Measurements from ENCODE around the gene HOXD9. TPM values are rescaled to one million over a fixed set of nuclear protein-coding genes. Genes with fewer than 3 reads are reported as not detected.

The HOXD9 gene
- polyA plus RNA-seq, 1 of the 3 experiments (the other 2 are of a cell fraction): 4.8 TPM

DNA sequence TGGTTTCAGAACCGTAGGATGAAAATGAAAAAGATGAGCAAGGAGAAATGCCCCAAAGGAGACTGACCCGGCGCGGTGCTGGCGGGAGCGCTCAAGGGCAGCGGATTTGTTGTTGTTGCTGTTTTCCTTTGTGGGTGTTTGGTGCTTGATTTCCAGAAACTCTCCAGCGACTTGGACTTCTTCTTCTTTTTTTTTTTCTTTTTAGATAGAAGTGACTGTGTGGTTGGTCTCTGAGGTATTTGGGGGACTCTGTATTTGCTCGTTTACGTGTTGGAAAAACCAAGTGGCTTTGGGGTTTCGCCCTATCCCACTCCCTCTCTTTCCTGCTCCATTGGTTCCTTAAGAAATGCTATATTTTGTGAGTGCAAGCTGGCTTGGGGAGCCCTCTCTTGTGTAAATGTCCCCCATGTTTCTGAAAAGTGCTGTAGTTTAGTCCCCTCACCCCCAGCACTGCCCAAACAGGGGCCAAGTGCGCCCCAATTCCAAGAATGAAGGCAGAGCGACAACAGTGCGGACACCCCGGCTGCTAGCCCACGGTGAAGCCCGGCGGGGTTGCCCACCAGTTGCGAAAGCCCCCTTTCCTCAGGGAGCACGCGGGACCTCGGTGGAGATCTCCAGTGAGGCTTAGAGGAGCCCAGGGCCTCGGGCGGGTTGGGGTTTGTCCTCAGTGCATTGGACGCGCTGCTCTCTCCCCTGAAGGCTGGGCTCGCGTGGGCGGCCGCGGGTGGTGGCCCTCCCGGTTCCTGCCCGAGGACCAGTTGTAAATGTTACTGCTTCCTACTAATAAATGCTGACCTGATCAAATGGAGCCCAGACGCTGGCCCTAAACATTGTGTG is 1.8 kb downstream of the HOXD9 start (continued):
- TF ChIP-seq EP300 (IDR thresholded peaks at IDR 0.05; ENCODE audit: borderline replicate concordance in 1 of 2, low read depth in 1 of 2, low read length in 1 of 2) (no peak), JUND (IDR thresholded peaks at IDR 0.05) (no peak), TEAD4 (IDR thresholded peaks at IDR 0.05; ENCODE audit: borderline replicate concordance, insufficient read depth) (no peak), FOXM1 (IDR thresholded peaks at IDR 0.05; ENCODE audit: low read depth) (no peak)
- TF ChIP-seq, protein P1, sequence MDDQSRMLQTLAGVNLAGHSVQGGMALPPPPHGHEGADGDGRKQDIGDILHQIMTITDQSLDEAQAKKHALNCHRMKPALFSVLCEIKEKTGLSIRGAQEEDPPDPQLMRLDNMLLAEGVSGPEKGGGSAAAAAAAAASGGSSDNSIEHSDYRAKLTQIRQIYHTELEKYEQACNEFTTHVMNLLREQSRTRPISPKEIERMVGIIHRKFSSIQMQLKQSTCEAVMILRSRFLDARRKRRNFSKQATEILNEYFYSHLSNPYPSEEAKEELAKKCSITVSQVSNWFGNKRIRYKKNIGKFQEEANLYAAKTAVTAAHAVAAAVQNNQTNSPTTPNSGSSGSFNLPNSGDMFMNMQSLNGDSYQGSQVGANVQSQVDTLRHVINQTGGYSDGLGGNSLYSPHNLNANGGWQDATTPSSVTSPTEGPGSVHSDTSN (IDR thresholded peaks at IDR 0.05): no peak

DNA sequence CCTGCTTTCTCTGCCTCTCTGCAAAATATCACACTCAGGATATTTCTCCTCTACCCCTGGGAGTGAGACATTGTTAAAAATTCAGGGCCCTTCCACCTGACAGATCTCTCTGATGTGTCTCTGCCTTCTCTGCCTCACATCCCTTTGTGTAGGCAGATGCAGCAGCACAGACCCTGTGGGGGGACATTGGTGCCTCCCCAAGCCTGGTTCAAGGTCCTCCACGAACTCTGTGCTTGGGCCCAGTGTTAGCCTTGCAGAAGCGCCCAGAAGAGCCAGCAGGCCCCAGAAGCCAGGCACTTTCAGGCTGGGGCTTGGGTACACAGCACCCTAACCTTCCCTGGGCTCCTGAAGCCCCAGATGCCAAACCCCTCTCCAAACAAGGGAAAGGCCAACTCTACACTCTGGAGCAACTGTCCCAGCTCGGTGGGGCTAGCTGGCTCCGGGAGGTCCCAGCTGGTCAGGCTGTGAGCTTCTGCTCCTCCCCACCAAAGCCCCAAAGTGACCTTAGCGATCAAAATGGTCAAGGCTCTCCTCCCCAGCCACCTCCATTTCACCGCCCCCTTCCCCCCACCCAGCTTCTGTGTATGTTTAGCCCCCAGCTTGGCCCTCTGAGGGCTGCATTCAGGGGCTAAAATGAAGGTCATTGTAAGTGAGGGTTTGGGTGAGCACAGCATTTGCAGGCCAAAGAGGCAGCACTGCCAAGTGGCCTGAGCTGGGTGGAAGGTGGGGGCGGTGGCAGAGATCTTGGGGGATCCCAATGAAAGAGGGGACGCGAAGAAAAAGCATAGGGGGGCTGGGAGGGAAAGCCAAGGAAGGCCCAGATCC is 2.6 kb downstream of the HOXD9 start:
- Histone ChIP-seq H3K4me1 (ENCODE audit: control insufficient read depth in 1 of 2, insufficient read depth in 2 of 2, low read depth in 1 of 2, low read length in 1 of 2) (peaks cover 4 to 21% of the 10 kb centered on the region in 2 experiments; a peak in 3 of 4 replicates), H3K79me2 (ENCODE audit: insufficient read depth) (no peaks in the 10 kb centered on the region), H3K4me2 (no peak overlapping the region), H2AFZ (ENCODE audit: low read depth) (no peak overlapping the region), H3K9me2 (no peaks in the 10 kb centered on the region), H3K9ac (no peak overlapping the region), H3K27ac (ENCODE audit: low read depth in 2 of 2, low read length in 1 of 2) (no peak overlapping the region), H3K27me3 (ENCODE audit: insufficient read depth) (no peaks in the 10 kb centered on the region; the same call in 1 of the 2 replicates), H4K20me1 (ENCODE audit: insufficient read depth) (no peaks in the 10 kb centered on the region), H3K36me3 (replicated peaks in 1 of 2; ENCODE audit: control insufficient read depth in 1 of 2, insufficient read depth in 2 of 2, low read length in 1 of 2) (no peaks in the 10 kb centered on the region), H3K9me3 (no peaks in the 10 kb centered on the region), H3K4me3 (ENCODE audit: low read depth in 2 of 2, low read length in 1 of 2) (no peak overlapping the region), H3F3A (replicated peaks; ENCODE audit: insufficient read depth) (peaks cover 3% of the 10 kb centered on the region)
- POLR2A ChIA-PET: interaction anchor here (0.6 to 4.1 kb wide), 2 partner anchors 513 to 831 kb away, joined by 3 to 19 read pairs; no protein-coding TSS in a partner anchor
- 94% methylated on average over 7 of the region's 9 CpGs for WGBS (ENCODE audit: low lambda C conversion rate)
- TF ChIP-seq IRF3 (IDR thresholded peaks at IDR 0.05; ENCODE audit: low read depth, low read length): no peak
- TF ChIP-seq MXI1 (IDR thresholded peaks at IDR 0.05; ENCODE audit: low read depth, low read length): no peak
- TF ChIP-seq YY1 (IDR thresholded peaks at IDR 0.05; ENCODE audit: low read depth): no peak
- TF ChIP-seq, protein P2, sequence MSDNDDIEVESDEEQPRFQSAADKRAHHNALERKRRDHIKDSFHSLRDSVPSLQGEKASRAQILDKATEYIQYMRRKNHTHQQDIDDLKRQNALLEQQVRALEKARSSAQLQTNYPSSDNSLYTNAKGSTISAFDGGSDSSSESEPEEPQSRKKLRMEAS (IDR thresholded peaks at IDR 0.05; ENCODE audit: low read depth): no peak
- no peak for TF ChIP-seq POLR2AphosphoS5 (IDR thresholded peaks at IDR 0.05; ENCODE audit: low read depth, low read length)
- TF ChIP-seq NRF1 (IDR thresholded peaks at IDR 0.05; ENCODE audit: low read depth, low read length): no peak
- TF ChIP-seq NFIC (IDR thresholded peaks at IDR 0.05; ENCODE audit: borderline replicate concordance): no peak
- TF ChIP-seq RCOR1 (IDR thresholded peaks at IDR 0.05; ENCODE audit: low read length): no peak
- TF ChIP-seq EP300 (IDR thresholded peaks at IDR 0.05; ENCODE audit: borderline replicate concordance in 1 of 2, low read depth in 1 of 2, low read length in 1 of 2): no peak
- TF ChIP-seq TEAD4 (IDR thresholded peaks at IDR 0.05; ENCODE audit: borderline replicate concordance, insufficient read depth): no peak
- TF ChIP-seq FOXJ3 (CRISPR knock-in tag; IDR thresholded peaks at IDR 0.05): no peak
- no peak for TF ChIP-seq TCF12 (IDR thresholded peaks at IDR 0.05)
- no peak for TF ChIP-seq SMC3 (IDR thresholded peaks at IDR 0.05; ENCODE audit: low read depth, low read length)
- no peak for TF ChIP-seq MEF2A (IDR thresholded peaks at IDR 0.05; ENCODE audit: borderline replicate concordance, low read depth)
- no peak for TF ChIP-seq RXRA (IDR thresholded peaks at IDR 0.05; ENCODE audit: borderline replicate concordance, low read depth)
- TF ChIP-seq JUND (IDR thresholded peaks at IDR 0.05): no peak
- TF ChIP-seq ELF1 (IDR thresholded peaks at IDR 0.05): no peak
- TF ChIP-seq, protein P1 (IDR thresholded peaks at IDR 0.05): no peak
- TF ChIP-seq, protein P3, sequence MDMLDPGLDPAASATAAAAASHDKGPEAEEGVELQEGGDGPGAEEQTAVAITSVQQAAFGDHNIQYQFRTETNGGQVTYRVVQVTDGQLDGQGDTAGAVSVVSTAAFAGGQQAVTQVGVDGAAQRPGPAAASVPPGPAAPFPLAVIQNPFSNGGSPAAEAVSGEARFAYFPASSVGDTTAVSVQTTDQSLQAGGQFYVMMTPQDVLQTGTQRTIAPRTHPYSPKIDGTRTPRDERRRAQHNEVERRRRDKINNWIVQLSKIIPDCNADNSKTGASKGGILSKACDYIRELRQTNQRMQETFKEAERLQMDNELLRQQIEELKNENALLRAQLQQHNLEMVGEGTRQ (IDR thresholded peaks at IDR 0.05; ENCODE audit: borderline replicate concordance, low read depth, low read length): no peak
- TF ChIP-seq, protein P4, sequence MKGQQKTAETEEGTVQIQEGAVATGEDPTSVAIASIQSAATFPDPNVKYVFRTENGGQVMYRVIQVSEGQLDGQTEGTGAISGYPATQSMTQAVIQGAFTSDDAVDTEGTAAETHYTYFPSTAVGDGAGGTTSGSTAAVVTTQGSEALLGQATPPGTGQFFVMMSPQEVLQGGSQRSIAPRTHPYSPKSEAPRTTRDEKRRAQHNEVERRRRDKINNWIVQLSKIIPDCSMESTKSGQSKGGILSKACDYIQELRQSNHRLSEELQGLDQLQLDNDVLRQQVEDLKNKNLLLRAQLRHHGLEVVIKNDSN (IDR thresholded peaks at IDR 0.05; ENCODE audit: borderline replicate concordance, low read depth): no peak
- CTCF ChIA-PET: interaction anchor here (2.0 to 26.1 kb wide), 9 partner anchors 11 to 1036 kb away, joined by 5 to 1047 read pairs (median 83); partner anchors contain the start of gene HOXD10
- DNase-seq: no peak
